Stimulated activated CD8-positive, alpha-beta memory T cell treated with anti-CD3 and anti-CD28 coated beads, Interleukin-7, amount 100 ng/mL, for 48 hours (primary cell): ENCODE data around the gene SUMF2.
"Not testable (repeated sequence)": the region's sequence is repeated elsewhere in the genome, so short reads cannot be mapped to it uniquely, and the experiment has no call there.

ENCODE experiments used
- DNase-seq, 2 donors: peaks; one replicate each; pipeline ENCODE4 v3.0.0-alpha.2; 2020; ENCODE audit warnings: low read depth in 1 of 2; ENCODE audit errors: extremely low read depth in 1 of 2

Gene SUMF2

GRCh38 chr7:56063882-56064625 is at the start of gene SUMF2:
TSS of gene SUMF2 (plus strand) at chr7:56064286. CDS start at chr7:56064312, 26 bp downstream.
- DNase-seq = peak; percentile 77 to 79

GRCh38 chr7:56017015-56017414 is 47.1 kb upstream of the SUMF2 start:
- DNase-seq = not testable (repeated sequence)

- no peak for DNase-seq
Observed at GRCh38 chr7:56019501-56019900, 44.6 kb upstream of the SUMF2 start.

- DNase-seq = no peak
Observed at GRCh38 chr7:56023500-56023899, 40.6 kb upstream of the SUMF2 start.

- no peak for DNase-seq
Observed at GRCh38 chr7:56026538-56026937, 37.5 kb upstream of the SUMF2 start.

- no peak for DNase-seq
Observed at GRCh38 chr7:56028942-56029630, 35.0 kb upstream of the SUMF2 start.

- no peak for DNase-seq
Observed at GRCh38 chr7:56030340-56030739, 33.7 kb upstream of the SUMF2 start.

- not testable (repeated sequence) for DNase-seq
Observed at GRCh38 chr7:56031556-56031955, 32.5 kb upstream of the SUMF2 start.

GRCh38 chr7:56032578-56032977 is 31.5 kb upstream of the SUMF2 start:
- not testable (repeated sequence) for DNase-seq

- DNase-seq = peak; percentile 39 to 63
Observed at GRCh38 chr7:56033671-56034432, 30.2 kb upstream of the SUMF2 start.

GRCh38 chr7:56040730-56041129 is 23.4 kb upstream of the SUMF2 start:
- no peak for DNase-seq

GRCh38 chr7:56045758-56046157 is 18.3 kb upstream of the SUMF2 start:
- not testable (repeated sequence) for DNase-seq

GRCh38 chr7:56046721-56047445 is 17.2 kb upstream of the SUMF2 start:
- DNase-seq = no peak

GRCh38 chr7:56047446-56048116 is 16.5 kb upstream of the SUMF2 start:
- DNase-seq = not testable (repeated sequence)

GRCh38 chr7:56048245-56048644 is 15.8 kb upstream of the SUMF2 start:
- no peak for DNase-seq

GRCh38 chr7:56048763-56049162 is 15.3 kb upstream of the SUMF2 start:
- not testable (repeated sequence) for DNase-seq

- no peak for DNase-seq
Observed at GRCh38 chr7:56051053-56051338, 13.1 kb upstream of the SUMF2 start.

- peak; percentile 93 to 94 for DNase-seq
Observed at GRCh38 chr7:56051339-56052191, 12.5 kb upstream of the SUMF2 start, which contains the start of the genes CCT6A and PSPH. TSS of gene CCT6A (plus strand) at chr7:56051765. CDS start at chr7:56051849, 84 bp downstream. TSS of gene PSPH (minus strand) at chr7:56051444. CDS start at chr7:56021212, 30,232 bp downstream.

- DNase-seq = no peak
Observed at GRCh38 chr7:56053379-56053778, 10.7 kb upstream of the SUMF2 start.
